HepG2 (cell line): ENCODE measurements around the gene DYNC2LI1. TPM values are rescaled to one million over a fixed set of nuclear protein-coding genes. Genes with fewer than 3 reads are reported as not detected.

Experiments
- GFI1 ChIP-seq: sonication (generic); formaldehyde crosslinking; IDR thresholded peaks from 2 replicates; pipeline ENCODE4 v1.5.0; 2020; ENCODE audit warnings: missing genetic modification reagents, mild to moderate bottlenecking, borderline replicate concordance
- HIVEP1 ChIP-seq: sonication (generic); formaldehyde crosslinking; IDR thresholded peaks from 2 replicates; pipeline ENCODE4 v1.4.0; 2020; ENCODE audit warnings: mild to moderate bottlenecking, missing genetic modification reagents
- HNF4A ChIP-seq: sonication (generic); formaldehyde crosslinking; IDR thresholded peaks from 2 replicates; pipeline ENCODE4 v1.4.0; 2020; ENCODE audit warnings: missing genetic modification reagents
- HNF4G ChIP-seq, 2 experiments: sonication (generic) in 1 of 2; formaldehyde crosslinking in 1 of 2; IDR thresholded peaks; 2 replicates each; pipeline versions ENCODE4 v1.4.0 to v1.6.1; 2011 to 2020; ENCODE audit warnings: borderline replicate concordance in 2 of 2, low read depth in 2 of 2, mild to moderate bottlenecking in 2 of 2, low read length in 1 of 2, missing genetic modification reagents in 1 of 2, moderate library complexity in 1 of 2
- KDM1A ChIP-seq: IDR thresholded peaks from 2 replicates; pipeline ENCODE4 v1.6.1; 2016; ENCODE audit warnings: missing compliant biosample characterization
- PREB ChIP-seq: sonication (generic); formaldehyde crosslinking; IDR thresholded peaks from 2 replicates; pipeline ENCODE4 v1.4.0; 2020; ENCODE audit warnings: missing genetic modification reagents
- RFXAP ChIP-seq: sonication (generic); formaldehyde crosslinking; IDR thresholded peaks from 2 replicates; pipeline ENCODE4 v1.4.0; 2020; ENCODE audit warnings: missing genetic modification reagents, borderline replicate concordance
- RORA ChIP-seq: sonication (generic); formaldehyde crosslinking; IDR thresholded peaks from 2 replicates; pipeline ENCODE4 v1.5.0; 2020; ENCODE audit warnings: mild to moderate bottlenecking, missing genetic modification reagents, moderate library complexity
- SALL2 ChIP-seq: sonication (generic); formaldehyde crosslinking; IDR thresholded peaks from 2 replicates; pipeline ENCODE4 v1.8.1; 2023; ENCODE audit warnings: mild to moderate bottlenecking, missing genetic modification reagents, inconsistent platforms
- ZNF343 ChIP-seq: sonication (generic); formaldehyde crosslinking; IDR thresholded peaks from 2 replicates; pipeline ENCODE4 v1.4.0; 2020; ENCODE audit warnings: mild to moderate bottlenecking, missing genetic modification reagents
- ZNF720 ChIP-seq: sonication (generic); formaldehyde crosslinking; IDR thresholded peaks from 2 replicates; pipeline ENCODE4 v1.4.0; 2020; ENCODE audit warnings: missing genetic modification reagents
- ZSCAN30 ChIP-seq: sonication (generic); formaldehyde crosslinking; IDR thresholded peaks from 2 replicates; pipeline ENCODE4 v1.5.0; 2020; ENCODE audit warnings: mild to moderate bottlenecking, missing genetic modification reagents
- polyA plus RNA-seq, 8 experiments: library from polyadenylated mRNA; depleted of rRNA in 3 of 8; stranded (reverse) in 7 of 8; unstranded in 1 of 8; fragments of >200 nt; fragmentation: Illumina TruSeq in 4 of 8; extraction: Trizol in 4 of 8; gene quantifications; 2 replicates each; pipeline versions ENCODE4 v1.2.1 to v1.2.3, GENCODE V29; 2011 to 2016; ENCODE audit warnings: low read depth in 4 of 8, missing spikeins in 1 of 8, mixed read lengths in 1 of 8; ENCODE audit not compliant: insufficient read depth in 1 of 8
- total RNA-seq, 5 experiments: library from RNA; depleted of rRNA; stranded (reverse); fragments of >200 nt; fragmentation: Illumina TruSeq; extraction: Trizol; gene quantifications; 2 replicates each; pipeline ENCODE4 v1.2.3, GENCODE V29; 2016; ENCODE audit warnings: low read depth in 1 of 5
- TF ChIP-seq, protein P1 (sequence below): sonication (generic); formaldehyde crosslinking; IDR thresholded peaks from 2 replicates; pipeline ENCODE4 v1.4.0; 2020; ENCODE audit warnings: missing genetic modification reagents, borderline replicate concordance
- TF ChIP-seq, protein P2 (sequence below): IDR thresholded peaks from 2 replicates; pipeline ENCODE4 v1.6.1; 2016
- TF ChIP-seq, protein P3 (sequence below): sonication (generic); formaldehyde crosslinking; IDR thresholded peaks from 2 replicates; pipeline ENCODE4 v1.4.0; 2020; ENCODE audit warnings: missing genetic modification reagents
- TF ChIP-seq, protein P4 (sequence below): sonication (generic); formaldehyde crosslinking; IDR thresholded peaks from 2 replicates; pipeline ENCODE4 v1.8.0; 2022; ENCODE audit warnings: missing genetic modification reagents, mild to moderate bottlenecking, borderline replicate concordance

Gene DYNC2LI1
- total and polyA plus RNA-seq, 2 of the 13 experiments (the other 11 are each of a cell fraction or from before 2014, with no cell fraction given) = 16.9 to 23.2 TPM

DNA sequence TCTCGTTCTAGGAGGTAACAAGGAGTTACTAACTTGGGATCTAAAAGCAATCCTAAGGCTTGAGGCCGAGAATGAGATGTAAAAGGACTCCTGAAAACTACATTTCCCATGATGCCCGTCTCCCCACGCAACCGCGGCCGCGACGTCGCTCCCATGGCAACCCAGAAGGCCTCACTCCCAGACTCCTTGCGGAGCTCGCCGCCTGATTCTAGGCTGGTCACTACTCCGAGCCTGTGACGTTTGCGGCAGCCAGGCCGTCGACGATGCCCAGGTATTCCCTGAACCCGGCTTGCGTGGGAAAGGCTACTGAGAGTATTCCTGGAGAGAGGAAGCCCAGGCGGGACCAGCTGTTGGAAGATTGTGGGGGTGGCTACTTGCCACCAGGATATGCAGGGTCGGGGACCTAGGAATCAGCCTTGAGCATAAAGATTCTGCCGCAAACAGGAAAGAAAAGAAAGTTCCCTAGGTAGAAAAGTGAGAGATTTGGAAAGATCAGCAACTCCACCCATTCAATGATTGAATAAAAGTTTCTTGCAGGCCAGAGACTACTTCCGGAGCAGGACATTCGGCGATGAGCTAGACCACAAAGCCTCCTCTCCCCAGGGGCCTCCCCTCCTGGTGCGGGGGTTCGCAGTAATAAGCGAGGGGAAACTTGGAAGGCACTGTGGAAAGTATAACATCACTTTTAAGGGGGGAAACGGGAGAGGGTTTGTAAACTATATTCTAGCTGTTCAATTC, at the start of gene DYNC2LI1 (continued):
- TF ChIP-seq, protein P1, sequence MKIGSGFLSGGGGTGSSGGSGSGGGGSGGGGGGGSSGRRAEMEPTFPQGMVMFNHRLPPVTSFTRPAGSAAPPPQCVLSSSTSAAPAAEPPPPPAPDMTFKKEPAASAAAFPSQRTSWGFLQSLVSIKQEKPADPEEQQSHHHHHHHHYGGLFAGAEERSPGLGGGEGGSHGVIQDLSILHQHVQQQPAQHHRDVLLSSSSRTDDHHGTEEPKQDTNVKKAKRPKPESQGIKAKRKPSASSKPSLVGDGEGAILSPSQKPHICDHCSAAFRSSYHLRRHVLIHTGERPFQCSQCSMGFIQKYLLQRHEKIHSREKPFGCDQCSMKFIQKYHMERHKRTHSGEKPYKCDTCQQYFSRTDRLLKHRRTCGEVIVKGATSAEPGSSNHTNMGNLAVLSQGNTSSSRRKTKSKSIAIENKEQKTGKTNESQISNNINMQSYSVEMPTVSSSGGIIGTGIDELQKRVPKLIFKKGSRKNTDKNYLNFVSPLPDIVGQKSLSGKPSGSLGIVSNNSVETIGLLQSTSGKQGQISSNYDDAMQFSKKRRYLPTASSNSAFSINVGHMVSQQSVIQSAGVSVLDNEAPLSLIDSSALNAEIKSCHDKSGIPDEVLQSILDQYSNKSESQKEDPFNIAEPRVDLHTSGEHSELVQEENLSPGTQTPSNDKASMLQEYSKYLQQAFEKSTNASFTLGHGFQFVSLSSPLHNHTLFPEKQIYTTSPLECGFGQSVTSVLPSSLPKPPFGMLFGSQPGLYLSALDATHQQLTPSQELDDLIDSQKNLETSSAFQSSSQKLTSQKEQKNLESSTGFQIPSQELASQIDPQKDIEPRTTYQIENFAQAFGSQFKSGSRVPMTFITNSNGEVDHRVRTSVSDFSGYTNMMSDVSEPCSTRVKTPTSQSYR (CRISPR knock-in tag) = no peak
- TF ChIP-seq HIVEP1 (CRISPR knock-in tag) (peak; percentile 72; the same call in 1 of the 2 replicates), RFXAP (peak; percentile 66; the same call in 1 of the 2 replicates), ZSCAN30 (no peak), RORA (no peak), HNF4A (CRISPR knock-in tag) (no peak), ZNF343 (0 out of 2 replicates have a peak, but pooled peaks have one; percentile 20), HNF4G (IDR thresholded peaks at IDR 0.05; ENCODE audit: borderline replicate concordance, low read depth, low read length) (no peak; the same call in 1 of the 2 replicates), HNF4G (CRISPR knock-in tag; IDR thresholded peaks at IDR 0.05; ENCODE audit: borderline replicate concordance, low read depth) (no peak; the same call in 1 of the 2 replicates), SALL2 (CRISPR knock-in tag) (no peak), PREB (CRISPR knock-in tag) (no peak), KDM1A (CRISPR knock-in tag) (no peak), ZNF720 (CRISPR knock-in tag) (no peak), GFI1 (CRISPR knock-in tag) (peak; percentile 55; the same call in 1 of the 2 replicates)
- TF ChIP-seq, protein P2, sequence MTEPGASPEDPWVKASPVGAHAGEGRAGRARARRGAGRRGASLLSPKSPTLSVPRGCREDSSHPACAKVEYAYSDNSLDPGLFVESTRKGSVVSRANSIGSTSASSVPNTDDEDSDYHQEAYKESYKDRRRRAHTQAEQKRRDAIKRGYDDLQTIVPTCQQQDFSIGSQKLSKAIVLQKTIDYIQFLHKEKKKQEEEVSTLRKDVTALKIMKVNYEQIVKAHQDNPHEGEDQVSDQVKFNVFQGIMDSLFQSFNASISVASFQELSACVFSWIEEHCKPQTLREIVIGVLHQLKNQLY (CRISPR knock-in tag) = no peak
- TF ChIP-seq, protein P3, sequence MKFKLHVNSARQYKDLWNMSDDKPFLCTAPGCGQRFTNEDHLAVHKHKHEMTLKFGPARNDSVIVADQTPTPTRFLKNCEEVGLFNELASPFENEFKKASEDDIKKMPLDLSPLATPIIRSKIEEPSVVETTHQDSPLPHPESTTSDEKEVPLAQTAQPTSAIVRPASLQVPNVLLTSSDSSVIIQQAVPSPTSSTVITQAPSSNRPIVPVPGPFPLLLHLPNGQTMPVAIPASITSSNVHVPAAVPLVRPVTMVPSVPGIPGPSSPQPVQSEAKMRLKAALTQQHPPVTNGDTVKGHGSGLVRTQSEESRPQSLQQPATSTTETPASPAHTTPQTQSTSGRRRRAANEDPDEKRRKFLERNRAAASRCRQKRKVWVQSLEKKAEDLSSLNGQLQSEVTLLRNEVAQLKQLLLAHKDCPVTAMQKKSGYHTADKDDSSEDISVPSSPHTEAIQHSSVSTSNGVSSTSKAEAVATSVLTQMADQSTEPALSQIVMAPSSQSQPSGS (CRISPR knock-in tag) = no peak
- TF ChIP-seq, protein P4, sequence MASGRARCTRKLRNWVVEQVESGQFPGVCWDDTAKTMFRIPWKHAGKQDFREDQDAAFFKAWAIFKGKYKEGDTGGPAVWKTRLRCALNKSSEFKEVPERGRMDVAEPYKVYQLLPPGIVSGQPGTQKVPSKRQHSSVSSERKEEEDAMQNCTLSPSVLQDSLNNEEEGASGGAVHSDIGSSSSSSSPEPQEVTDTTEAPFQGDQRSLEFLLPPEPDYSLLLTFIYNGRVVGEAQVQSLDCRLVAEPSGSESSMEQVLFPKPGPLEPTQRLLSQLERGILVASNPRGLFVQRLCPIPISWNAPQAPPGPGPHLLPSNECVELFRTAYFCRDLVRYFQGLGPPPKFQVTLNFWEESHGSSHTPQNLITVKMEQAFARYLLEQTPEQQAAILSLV (CRISPR knock-in tag) = peak; percentile 84; the same call in 1 of the 2 replicates
